Liver (tissue), 3 donors: ENCODE data around the gene MAMDC2.

Source experiments
- GABPA ChIP-seq, 2 donors: IDR thresholded peaks in 1 of 2; conservative IDR thresholded peaks in 1 of 2; 2 replicates each; pipeline ENCODE4 v1.6.1; 2016; ENCODE audit warnings: antibody characterized with exemption in 2 of 2, mild to moderate bottlenecking in 1 of 2, moderate library complexity in 1 of 2
- JUND ChIP-seq, 2 donors: IDR thresholded peaks; 2 replicates each; pipeline ENCODE4 v1.6.1; 2016; ENCODE audit warnings: antibody characterized with exemption in 2 of 2
- RAD21 ChIP-seq, 2 donors: IDR thresholded peaks; 2 replicates each; pipeline ENCODE4 v1.6.1; 2016; ENCODE audit warnings: antibody characterized with exemption in 2 of 2, mild to moderate bottlenecking in 2 of 2
- YY1 ChIP-seq: IDR thresholded peaks from 2 replicates; pipeline ENCODE4 v1.6.1; 2016; ENCODE audit warnings: antibody characterized with exemption, mild to moderate bottlenecking
- TF ChIP-seq, protein P1 (sequence below): IDR thresholded peaks from 2 replicates; pipeline ENCODE4 v1.6.1; 2016; ENCODE audit warnings: antibody characterized with exemption
- TF ChIP-seq, protein P2 (sequence below): fragments of 150-350 bp; IDR thresholded peaks from 2 replicates; pipeline ENCODE4 v1.5.1; 2017; ENCODE audit warnings: improper control_type of control experiment, low read depth, low read length; ENCODE audit not compliant: missing input control
- TF ChIP-seq, protein P3 (sequence below): IDR thresholded peaks from 2 replicates; pipeline ENCODE4 v1.6.1; 2016; ENCODE audit warnings: antibody characterized with exemption, mild to moderate bottlenecking
- donor health status: healthy.
- donor health status: healthy.

DNA sequence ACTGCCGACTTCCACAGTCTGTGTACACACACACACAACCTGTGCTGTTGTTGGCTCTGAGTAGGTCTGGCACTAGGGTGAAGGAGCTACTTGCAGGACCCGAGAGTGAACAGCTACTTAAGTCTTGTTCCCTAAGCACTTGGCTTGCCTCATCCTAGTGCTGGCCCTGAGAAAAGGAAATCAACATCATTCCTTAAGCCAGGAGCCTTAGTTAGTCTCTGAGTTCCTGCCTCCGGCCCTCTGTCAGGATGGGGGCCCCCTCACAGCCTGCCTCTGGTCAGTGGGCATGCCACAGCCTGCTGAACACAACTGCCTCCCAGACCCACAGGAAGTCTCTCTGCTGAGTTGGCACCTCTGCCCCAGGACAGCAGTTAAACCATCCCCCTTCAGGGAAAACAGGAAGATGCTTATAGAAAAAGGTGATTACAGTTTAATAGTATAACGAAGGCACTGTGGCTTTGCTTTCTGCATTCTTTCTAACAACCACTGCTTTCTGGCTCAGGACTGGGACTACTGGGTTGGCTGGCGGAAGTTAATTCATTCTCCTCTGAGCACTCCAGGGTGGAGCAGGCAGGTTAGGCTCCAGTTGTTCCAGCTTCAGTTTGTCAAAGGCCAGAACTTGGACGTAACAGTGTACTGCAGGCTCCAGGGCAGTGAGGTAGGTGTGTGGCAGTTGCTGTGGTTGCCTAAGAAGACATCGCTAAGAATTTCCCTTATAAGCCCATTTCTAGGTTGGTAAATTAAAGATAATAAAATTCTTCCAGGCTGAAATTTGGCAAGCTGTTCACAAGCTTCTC lies 2.8 kb downstream of the MAMDC2 start:
- TF ChIP-seq YY1: no peak
- TF ChIP-seq, protein P1, sequence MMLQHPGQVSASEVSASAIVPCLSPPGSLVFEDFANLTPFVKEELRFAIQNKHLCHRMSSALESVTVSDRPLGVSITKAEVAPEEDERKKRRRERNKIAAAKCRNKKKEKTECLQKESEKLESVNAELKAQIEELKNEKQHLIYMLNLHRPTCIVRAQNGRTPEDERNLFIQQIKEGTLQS: no peak
- TF ChIP-seq, protein P2, sequence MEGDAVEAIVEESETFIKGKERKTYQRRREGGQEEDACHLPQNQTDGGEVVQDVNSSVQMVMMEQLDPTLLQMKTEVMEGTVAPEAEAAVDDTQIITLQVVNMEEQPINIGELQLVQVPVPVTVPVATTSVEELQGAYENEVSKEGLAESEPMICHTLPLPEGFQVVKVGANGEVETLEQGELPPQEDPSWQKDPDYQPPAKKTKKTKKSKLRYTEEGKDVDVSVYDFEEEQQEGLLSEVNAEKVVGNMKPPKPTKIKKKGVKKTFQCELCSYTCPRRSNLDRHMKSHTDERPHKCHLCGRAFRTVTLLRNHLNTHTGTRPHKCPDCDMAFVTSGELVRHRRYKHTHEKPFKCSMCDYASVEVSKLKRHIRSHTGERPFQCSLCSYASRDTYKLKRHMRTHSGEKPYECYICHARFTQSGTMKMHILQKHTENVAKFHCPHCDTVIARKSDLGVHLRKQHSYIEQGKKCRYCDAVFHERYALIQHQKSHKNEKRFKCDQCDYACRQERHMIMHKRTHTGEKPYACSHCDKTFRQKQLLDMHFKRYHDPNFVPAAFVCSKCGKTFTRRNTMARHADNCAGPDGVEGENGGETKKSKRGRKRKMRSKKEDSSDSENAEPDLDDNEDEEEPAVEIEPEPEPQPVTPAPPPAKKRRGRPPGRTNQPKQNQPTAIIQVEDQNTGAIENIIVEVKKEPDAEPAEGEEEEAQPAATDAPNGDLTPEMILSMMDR: no peak
- no peak for TF ChIP-seq GABPA (IDR thresholded peaks at IDR 0.05 in 1 of 2, conservative IDR thresholded peaks at IDR 0.05 in 1 of 2)
- TF ChIP-seq, protein P3, sequence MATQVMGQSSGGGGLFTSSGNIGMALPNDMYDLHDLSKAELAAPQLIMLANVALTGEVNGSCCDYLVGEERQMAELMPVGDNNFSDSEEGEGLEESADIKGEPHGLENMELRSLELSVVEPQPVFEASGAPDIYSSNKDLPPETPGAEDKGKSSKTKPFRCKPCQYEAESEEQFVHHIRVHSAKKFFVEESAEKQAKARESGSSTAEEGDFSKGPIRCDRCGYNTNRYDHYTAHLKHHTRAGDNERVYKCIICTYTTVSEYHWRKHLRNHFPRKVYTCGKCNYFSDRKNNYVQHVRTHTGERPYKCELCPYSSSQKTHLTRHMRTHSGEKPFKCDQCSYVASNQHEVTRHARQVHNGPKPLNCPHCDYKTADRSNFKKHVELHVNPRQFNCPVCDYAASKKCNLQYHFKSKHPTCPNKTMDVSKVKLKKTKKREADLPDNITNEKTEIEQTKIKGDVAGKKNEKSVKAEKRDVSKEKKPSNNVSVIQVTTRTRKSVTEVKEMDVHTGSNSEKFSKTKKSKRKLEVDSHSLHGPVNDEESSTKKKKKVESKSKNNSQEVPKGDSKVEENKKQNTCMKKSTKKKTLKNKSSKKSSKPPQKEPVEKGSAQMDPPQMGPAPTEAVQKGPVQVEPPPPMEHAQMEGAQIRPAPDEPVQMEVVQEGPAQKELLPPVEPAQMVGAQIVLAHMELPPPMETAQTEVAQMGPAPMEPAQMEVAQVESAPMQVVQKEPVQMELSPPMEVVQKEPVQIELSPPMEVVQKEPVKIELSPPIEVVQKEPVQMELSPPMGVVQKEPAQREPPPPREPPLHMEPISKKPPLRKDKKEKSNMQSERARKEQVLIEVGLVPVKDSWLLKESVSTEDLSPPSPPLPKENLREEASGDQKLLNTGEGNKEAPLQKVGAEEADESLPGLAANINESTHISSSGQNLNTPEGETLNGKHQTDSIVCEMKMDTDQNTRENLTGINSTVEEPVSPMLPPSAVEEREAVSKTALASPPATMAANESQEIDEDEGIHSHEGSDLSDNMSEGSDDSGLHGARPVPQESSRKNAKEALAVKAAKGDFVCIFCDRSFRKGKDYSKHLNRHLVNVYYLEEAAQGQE: no peak
- TF ChIP-seq JUND (IDR thresholded peaks at IDR 0.05): no peak
- no peak for TF ChIP-seq RAD21 (IDR thresholded peaks at IDR 0.05)
